NOMO-1 (cell line): ENCODE measurements around the gene LRPAP1.
"Not testable (repeated sequence)": the region's sequence is repeated elsewhere in the genome, so short reads cannot be mapped to it uniquely, and the experiment has no call there.

ENCODE experiments used
- DNase-seq, 2 experiments: peaks; one replicate each; lab custom pipeline; 2025; ENCODE audit not compliant: unreplicated experiment in 2 of 2; lab: John Stamatoyannopoulos, UW

The LRPAP1 gene

GRCh38 chr4:3531879-3532750, at the start of gene LRPAP1:
TSS of gene LRPAP1 (minus strand) at chr4:3532422. CDS start at chr4:3532412, 10 bp downstream.
- peak; percentile 70 to 90 for DNase-seq

- DNase-seq, result not testable (repeated sequence)
Measured at GRCh38 chr4:3581334-3582090, 49.3 kb upstream of the LRPAP1 start.

DNA sequence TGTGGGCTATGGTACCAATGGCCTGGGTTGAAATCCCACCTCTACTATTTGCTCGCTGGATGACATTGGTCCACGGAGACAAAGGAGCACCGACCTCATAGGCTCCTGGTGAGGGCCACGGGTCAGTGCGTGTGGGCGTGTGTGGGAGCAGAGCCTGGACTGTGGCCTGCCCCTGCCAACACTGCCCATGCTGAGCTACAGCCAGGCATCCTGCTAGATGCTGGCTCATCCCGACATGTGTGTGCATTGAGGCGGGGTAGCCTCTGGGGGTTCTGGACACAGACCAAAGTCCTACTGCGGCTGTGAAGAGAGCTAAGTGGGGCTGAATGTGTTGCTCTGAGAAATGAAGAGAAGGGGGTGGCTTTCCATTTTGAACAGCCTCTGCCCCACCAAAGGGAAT, 48.6 kb upstream of the LRPAP1 start:
- not testable (repeated sequence) for DNase-seq

DNA sequence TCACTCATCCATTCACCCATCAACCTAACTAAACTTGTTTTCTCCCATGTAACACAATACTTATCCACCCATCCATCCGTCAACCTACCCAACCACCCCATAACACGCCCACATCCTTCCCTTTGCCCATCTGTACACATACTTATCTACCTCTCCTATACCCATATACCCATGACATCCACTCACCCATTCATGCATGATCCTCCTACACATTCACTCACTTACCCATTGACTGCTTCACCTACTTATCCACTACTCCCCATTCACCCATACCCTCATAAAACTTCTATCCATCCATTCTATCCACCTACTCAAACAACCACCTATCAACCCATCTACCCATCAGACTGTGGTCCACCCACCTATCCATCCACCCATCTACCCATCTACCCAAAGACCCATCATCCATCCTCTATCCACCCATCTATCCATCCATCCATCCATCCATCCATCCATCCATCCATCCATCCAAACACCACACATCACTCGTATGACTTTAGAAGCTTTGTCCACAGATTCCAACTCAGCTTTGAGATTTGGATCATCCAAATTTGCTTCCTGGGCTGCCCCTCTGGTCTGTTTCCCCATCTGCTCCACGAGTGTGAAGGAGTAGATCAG, 46.4 kb upstream of the LRPAP1 start:
- not testable (repeated sequence) for DNase-seq

DNA sequence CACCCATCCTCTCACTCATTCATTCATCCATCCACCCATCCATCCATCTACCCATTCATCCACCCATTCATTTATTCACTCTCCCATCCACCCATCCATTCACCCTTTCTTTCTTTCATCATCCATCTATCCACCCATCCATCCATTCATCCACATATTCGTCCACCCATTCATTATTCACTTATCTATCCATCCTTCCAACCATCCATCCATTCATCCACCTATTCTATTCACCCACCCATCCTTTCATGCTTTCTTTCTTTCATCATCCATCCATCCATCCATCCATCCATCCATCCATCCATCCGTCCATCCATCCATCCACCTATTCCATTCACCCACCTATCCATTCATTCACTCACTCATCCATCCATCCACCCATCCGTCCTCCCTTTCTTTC, 45.8 kb upstream of the LRPAP1 start:
- DNase-seq, result not testable (repeated sequence)

DNA sequence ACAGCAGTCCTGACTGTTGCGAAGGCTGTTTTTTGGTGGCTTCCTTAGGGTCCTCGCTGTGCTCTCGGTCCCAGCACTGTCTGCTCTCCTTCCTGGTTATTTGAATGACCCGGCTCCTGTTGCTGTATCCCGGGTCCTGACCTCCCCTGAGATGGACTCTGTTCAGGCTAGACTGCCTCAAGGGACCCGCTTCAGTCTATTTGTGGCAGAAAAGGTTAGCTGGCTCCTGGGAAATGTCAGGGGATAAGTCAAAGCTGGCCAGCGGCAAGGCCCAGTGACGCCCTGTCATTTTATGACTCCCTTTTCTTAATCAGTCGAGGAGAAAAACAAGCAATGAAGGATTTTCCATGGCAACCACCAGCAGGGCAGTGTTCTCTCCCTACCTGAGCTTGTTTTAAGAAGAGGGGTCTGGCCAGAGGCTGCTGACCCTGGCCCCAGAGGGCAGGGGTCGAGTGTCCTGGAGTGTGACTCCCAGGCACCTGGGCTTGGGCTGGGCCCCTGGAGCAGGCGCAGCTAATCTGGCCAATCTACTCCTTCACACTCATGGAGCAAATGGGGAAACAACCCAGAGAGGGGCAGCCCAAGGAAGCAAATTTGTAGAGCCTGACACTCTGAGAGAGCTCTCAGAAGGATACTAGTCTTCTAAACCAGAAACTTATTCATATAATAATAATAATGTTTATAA, 45.1 kb upstream of the LRPAP1 start:
- not testable (repeated sequence) for DNase-seq

- not testable (repeated sequence) for DNase-seq
Measured at GRCh38 chr4:3576533-3577207, 44.4 kb upstream of the LRPAP1 start.

GRCh38 chr4:3575426-3576369, 43.5 kb upstream of the LRPAP1 start:
- DNase-seq, result not testable (repeated sequence)

GRCh38 chr4:3574865-3575264, 42.6 kb upstream of the LRPAP1 start:
- not testable (repeated sequence) for DNase-seq

DNA sequence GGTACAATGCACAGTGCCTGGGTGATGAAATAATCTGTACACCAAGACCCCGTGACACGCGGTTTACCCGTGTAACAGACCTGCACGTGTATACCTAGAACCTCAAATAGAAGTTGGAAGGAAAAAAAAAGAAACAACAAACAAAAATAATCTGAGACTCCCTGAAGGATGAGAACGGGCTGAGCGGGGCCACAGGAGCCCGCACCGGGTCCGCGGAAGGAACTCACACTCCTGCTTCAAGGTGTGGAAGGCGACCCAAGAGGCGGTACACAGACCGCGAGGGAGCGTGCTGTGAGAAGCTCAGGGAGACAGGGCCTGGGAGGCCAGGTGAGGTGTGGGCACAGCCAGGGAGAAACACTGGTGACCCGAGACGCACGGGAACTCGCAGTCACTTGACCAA, 42.1 kb upstream of the LRPAP1 start:
- DNase-seq, result not testable (repeated sequence)

DNA sequence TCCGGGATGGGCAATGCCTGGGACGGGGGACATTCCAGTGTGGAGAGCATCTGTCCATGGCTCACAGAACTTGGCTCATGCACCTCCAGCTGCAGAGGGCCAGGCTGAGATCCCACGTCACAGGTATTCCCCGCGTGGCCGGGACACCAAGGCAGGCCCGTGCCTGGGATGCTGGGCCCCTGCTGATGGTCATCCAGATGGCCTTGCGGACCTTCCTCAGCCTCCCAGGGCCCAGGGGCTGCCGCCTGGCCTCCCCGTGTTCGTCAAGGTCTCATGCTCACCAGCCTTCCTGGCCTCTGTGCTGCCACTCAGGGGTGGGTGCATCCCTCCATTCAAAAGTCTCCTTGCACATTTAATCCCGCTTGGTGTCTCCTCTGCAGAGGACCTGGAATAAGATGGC, 40.9 kb upstream of the LRPAP1 start:
- DNase-seq, result no peak

- no peak for DNase-seq
Measured at GRCh38 chr4:3572363-3572762, 40.1 kb upstream of the LRPAP1 start.

DNA sequence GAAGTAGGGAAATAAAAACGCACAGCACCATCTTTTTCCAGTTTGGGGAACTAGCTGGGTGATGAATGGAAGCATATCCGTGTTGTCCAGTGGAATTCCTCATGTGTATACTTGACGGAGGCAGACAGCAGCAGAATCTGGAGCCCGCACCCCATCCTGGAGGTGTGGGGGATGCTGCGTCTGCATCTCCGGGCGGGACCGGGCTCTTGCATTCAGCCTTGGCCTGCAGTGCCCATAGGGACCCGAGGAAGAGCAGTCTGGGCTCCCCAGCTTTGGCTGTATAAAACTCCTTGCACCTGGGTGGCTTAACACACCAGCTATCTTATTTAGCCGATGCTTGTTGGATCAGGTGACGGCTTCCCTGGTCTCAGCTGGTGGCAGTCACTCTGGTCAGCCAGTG, 39.7 kb upstream of the LRPAP1 start:
- DNase-seq, result no peak

- DNase-seq, result not testable (repeated sequence)
Measured at GRCh38 chr4:3570923-3571322, 38.7 kb upstream of the LRPAP1 start.

DNA sequence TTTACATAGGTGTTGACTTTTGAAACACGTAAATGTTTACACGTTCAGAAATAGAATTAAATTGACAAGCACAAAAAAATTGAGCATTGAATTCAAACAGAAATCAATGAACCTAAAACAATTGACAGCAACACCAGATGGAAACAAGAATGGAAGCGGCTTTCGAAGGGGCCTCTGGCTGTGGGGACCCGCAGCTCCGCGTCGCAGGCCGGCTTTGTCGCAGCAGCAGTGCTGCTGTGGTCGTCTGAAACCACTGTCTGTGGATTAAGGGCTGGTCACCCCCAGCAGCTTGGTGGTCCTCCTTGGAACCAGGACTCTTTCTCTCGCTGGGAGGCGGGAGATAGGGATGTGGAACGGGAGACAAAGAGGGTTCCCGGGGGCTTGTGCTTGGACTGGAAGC, 37.4 kb upstream of the LRPAP1 start:
- DNase-seq, result not testable (repeated sequence)

- DNase-seq, result not testable (repeated sequence)
Measured at GRCh38 chr4:3566701-3567100, 34.5 kb upstream of the LRPAP1 start.

DNA sequence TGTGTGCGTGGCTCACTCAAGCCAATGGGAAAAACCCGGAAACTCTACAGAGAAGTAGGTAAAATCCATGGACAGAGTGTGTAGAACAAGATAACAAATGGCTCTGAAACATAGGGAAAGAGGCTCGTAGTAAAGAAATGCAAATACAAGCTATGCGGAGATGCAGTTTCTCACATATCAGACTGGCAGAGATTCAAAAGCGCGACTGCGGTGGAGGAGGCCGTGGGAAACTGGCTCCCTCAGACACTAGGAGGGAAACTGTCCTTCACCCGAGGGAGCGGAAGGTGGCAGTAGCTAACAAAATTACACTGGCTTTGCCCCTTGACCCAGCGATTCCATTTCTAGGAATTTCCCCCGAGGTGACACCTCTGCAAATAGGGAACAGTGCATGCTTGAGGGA, 34.1 kb upstream of the LRPAP1 start:
- DNase-seq, result not testable (repeated sequence)

GRCh38 chr4:3564948-3565347, 32.7 kb upstream of the LRPAP1 start:
- not testable (repeated sequence) for DNase-seq

DNA sequence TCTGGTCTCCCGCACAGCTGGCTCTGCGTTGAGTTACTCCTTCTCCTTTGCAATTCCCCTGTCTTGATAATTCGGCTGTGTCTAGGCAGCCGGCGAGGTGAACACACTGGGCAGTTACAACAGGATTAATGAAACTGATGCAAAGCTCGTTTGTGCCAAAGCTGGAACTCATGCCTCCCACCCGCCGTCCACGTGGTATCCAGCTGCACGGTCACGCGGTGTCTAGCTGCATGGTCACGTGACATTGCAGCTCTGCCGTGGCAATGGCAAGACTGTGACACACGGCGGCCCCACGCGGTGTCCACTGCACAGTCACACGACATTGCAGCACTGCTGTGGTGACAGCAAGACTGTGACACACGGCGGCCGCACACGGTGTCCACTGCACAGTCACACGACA, 31.2 kb upstream of the LRPAP1 start:
- DNase-seq, result no peak
